Measurements from ENCODE around the gene C1GALT1. TPM values are rescaled to one million over a fixed set of nuclear protein-coding genes. Genes with fewer than 3 reads are reported as not detected.
A peak's percentile ranks its signal among the peaks of the same experiment; 100 is the strongest.

The C1GALT1 gene
- total RNA-seq, 1 donor from 2014 or later: 48.8 TPM

DNA sequence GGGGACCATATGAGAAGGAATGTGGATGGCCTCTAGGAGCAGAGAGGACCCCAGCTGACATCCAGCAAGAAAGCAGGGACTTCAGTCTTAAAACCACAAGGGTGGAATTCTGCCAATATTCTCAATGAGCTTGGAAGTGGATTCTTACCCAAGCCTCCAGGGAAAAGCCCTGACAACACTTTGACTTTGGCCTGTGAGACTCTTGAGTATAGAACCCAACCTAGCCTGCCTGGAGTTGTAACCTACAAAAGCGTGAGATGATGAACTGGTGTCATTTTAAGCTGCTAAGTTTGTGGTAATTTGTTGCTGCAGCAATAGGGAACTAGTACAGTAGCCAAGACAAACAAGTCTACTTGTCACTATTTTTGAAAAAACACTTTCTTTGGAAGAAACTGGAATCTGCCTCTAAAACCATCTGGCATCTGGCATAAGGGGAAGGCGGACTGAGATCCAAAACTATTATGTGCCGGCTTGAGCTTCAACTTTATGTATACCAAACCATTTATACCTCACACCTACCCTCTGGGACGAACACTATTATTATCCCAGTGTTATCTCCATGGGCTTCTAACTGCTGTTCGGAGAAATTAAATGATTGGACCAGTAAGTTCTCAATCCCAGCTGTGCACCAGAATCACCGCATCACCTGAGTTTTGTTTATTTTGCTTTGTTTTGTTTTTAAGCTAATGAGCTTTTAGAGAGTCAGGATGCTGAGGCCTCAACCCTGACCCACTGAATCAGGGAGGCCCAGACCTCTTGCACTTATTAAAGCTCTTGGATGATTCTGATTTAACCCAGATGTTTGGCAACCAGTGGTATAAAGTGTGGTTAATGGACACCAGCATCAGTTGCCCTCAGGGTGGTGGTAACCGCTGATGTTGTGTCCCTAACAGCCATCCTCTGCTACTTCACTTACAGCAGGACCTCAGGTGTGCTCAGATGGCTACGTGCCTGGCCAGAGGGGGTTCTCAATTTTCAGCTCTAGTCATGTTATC, 83.0 kb downstream of the C1GALT1 start:
- H3K27me3 Mint-ChIP-seq: no peaks in the 10 kb centered on the region
- TF ChIP-seq, protein P1, sequence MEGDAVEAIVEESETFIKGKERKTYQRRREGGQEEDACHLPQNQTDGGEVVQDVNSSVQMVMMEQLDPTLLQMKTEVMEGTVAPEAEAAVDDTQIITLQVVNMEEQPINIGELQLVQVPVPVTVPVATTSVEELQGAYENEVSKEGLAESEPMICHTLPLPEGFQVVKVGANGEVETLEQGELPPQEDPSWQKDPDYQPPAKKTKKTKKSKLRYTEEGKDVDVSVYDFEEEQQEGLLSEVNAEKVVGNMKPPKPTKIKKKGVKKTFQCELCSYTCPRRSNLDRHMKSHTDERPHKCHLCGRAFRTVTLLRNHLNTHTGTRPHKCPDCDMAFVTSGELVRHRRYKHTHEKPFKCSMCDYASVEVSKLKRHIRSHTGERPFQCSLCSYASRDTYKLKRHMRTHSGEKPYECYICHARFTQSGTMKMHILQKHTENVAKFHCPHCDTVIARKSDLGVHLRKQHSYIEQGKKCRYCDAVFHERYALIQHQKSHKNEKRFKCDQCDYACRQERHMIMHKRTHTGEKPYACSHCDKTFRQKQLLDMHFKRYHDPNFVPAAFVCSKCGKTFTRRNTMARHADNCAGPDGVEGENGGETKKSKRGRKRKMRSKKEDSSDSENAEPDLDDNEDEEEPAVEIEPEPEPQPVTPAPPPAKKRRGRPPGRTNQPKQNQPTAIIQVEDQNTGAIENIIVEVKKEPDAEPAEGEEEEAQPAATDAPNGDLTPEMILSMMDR (conservative IDR thresholded peaks at IDR 0.05): no peak
- DNase-seq (ENCODE audit: extremely low spot score, unreplicated experiment): no peak
- no peak overlapping the region for H3K4me3 Mint-ChIP-seq
- peaks cover 9% of the 10 kb centered on the region for H3K4me1 Mint-ChIP-seq (ENCODE audit: unreplicated experiment)
- H3K9me3 Mint-ChIP-seq: peaks cover 17% of the 10 kb centered on the region
- peaks cover 3% of the 10 kb centered on the region for H3K36me3 Mint-ChIP-seq
- H3K27ac Mint-ChIP-seq: no peak overlapping the region

DNA sequence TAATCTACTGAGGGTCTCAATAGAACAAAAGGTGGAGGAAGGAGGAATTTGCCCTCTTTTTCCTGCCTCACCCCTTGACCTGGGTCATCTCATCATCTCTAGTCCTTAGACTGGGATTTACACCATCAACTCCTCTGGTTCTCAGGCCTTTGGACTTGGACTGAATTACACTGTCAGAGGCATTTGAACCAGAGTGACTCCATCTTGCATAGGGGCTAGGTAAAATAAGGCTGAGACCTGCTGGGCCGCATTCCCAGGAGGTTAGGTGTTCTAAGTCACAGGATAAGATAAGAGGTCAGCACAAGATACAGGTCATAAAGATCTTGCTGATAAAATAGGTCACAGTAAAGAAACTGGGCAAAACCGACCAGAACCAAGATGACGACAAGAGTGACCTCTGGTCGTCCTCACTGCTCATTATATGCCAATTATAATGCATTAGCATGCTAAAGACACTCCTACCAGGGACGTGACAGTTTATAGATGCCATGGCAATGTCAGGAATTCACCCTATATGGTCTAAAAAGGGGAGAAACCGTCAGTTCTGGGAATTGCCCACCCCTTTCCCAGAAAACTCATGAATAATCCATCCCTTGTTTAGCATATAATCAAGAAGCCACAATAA, 84.0 kb downstream of the C1GALT1 start:
- Mint-ChIP-seq H3K4me1 (ENCODE audit: unreplicated experiment) (peaks cover 13% of the 10 kb centered on the region), H3K27me3 (no peaks in the 10 kb centered on the region), H3K36me3 (no peaks in the 10 kb centered on the region), H3K9me3 (peaks cover 12% of the 10 kb centered on the region), H3K27ac (no peak overlapping the region), H3K4me3 (no peak overlapping the region)
- no peak for DNase-seq (ENCODE audit: extremely low spot score, unreplicated experiment)
- TF ChIP-seq, protein P1 (conservative IDR thresholded peaks at IDR 0.05): no peak

DNA sequence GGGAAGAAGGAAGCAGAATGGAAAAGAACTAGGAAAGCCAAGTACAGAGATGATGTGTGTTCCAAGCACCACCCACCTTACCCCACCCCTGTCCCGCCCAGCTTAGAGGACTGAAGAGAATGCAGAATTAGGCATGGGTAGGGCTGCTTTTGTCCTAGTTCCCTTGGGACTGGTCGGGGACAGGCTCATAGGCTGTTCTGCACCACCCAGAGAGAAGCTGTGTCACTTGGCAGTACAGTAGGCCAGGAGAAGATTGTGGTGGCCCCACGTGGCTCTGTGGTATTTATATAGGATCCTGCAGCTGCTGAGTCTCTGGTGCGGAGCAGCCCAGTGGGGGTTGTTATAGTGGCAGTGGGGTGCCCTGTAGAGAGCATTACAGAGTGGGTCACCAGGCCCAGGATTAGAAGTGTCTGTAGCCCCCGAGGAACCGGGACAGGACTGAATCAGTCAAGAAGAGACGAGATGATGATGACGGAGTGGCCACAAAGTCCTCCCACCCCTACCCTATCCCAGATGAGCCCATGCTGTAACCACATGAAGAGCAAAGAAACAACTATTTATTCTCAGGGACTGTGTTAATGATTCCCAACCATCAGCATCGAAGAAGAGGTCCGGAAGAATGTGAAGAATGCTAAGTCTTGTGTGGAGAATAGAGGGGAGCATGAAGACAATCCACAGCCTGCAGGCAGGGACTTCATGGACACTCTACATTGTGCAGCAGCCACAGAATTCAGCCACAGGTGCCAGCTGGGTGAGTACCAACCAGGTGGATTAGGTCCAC, 88.9 kb downstream of the C1GALT1 start:
- Mint-ChIP-seq H3K9me3 (no peaks in the 10 kb centered on the region), H3K27ac (peak overlapping the region; percentile 85), H3K4me3 (peak overlapping the region; percentile 15), H3K27me3 (no peaks in the 10 kb centered on the region), H3K36me3 (no peaks in the 10 kb centered on the region), H3K4me1 (ENCODE audit: unreplicated experiment) (peaks cover 13% of the 10 kb centered on the region)
- TF ChIP-seq, protein P1 (conservative IDR thresholded peaks at IDR 0.05): no peak
- no peak for DNase-seq (ENCODE audit: extremely low spot score, unreplicated experiment)

DNA sequence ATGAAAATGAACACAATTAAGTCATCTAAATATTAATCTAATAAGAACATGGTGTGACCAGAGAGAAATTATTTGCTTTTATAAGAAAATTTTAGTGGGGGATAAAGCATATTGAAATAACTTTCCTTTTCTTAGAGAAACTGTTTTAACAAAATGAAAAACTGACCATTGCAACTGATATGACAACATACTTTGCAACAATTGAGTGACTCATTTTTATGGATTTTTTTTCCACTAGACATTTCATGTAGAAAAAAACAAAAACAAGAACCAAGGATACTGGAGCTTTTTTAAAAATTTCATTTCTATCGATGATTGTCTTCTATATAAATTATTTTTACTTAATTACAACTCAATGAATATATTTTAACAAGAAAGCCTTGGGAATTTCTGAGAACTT, 90.0 kb downstream of the C1GALT1 start:
- Mint-ChIP-seq H3K27ac (no peak overlapping the region), H3K9me3 (no peaks in the 10 kb centered on the region), H3K4me3 (no peak overlapping the region), H3K36me3 (no peaks in the 10 kb centered on the region), H3K27me3 (no peaks in the 10 kb centered on the region), H3K4me1 (ENCODE audit: unreplicated experiment) (peaks cover 17% of the 10 kb centered on the region)
- TF ChIP-seq, protein P1 (conservative IDR thresholded peaks at IDR 0.05): no peak
- DNase-seq (ENCODE audit: extremely low spot score, unreplicated experiment): no peak

DNA sequence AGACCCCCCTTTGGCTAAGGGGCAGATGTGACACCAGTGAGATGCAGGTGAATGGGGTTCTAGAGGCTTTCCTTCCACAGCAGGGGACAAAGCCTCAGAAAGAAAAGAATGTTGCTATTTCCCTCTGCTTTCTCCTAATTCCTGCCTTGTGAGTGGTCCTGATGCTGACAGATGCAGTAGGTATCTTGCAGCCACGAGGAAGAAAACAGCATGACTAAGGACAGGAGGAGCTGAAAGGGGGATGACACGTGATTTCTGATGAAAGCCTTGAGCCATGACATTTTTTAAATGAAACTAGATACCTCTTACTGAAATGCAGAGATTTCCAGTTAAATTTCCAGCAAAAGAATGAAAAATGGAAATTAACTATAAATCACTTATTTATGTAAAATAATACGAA, 92.4 kb downstream of the C1GALT1 start:
- no peaks in the 10 kb centered on the region for H3K9me3 Mint-ChIP-seq
- peaks cover 17% of the 10 kb centered on the region for H3K4me1 Mint-ChIP-seq (ENCODE audit: unreplicated experiment)
- H3K27ac Mint-ChIP-seq: no peak overlapping the region
- no peaks in the 10 kb centered on the region for H3K27me3 Mint-ChIP-seq
- no peak for DNase-seq (ENCODE audit: extremely low spot score, unreplicated experiment)
- H3K36me3 Mint-ChIP-seq: no peaks in the 10 kb centered on the region
- TF ChIP-seq, protein P1 (conservative IDR thresholded peaks at IDR 0.05): no peak
- no peak overlapping the region for H3K4me3 Mint-ChIP-seq
